ENCODE data around the gene GTPBP4. TPM values are rescaled to one million over a fixed set of nuclear protein-coding genes. Genes with fewer than 3 reads are reported as not detected.

The GTPBP4 gene
- total and polyA plus RNA-seq, 9 of the 15 experiments (the other 6 are each of a cell fraction or from before 2014, with no cell fraction given): 79.0 to 155 (median 128) TPM

DNA sequence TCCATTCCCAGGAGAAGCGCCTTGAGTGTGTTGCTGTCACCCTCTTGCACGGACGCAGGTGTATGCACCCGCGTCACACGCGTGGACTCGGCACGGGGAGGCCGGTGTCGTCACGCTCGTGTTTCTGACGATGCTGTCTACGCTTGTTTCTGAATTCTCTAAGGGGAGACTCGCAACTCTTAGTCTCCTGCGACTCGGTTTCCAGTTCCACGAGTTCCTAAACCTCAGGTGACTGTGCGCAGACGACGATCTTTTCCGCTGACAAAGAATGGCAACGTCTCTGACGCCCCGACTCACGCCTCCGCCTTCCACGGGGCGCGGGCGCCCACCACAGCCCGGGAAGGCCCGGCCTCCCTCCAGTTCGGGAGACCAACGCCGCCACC is 60.1 kb downstream of the GTPBP4 start (continued):
- TF ChIP-seq, protein P1, sequence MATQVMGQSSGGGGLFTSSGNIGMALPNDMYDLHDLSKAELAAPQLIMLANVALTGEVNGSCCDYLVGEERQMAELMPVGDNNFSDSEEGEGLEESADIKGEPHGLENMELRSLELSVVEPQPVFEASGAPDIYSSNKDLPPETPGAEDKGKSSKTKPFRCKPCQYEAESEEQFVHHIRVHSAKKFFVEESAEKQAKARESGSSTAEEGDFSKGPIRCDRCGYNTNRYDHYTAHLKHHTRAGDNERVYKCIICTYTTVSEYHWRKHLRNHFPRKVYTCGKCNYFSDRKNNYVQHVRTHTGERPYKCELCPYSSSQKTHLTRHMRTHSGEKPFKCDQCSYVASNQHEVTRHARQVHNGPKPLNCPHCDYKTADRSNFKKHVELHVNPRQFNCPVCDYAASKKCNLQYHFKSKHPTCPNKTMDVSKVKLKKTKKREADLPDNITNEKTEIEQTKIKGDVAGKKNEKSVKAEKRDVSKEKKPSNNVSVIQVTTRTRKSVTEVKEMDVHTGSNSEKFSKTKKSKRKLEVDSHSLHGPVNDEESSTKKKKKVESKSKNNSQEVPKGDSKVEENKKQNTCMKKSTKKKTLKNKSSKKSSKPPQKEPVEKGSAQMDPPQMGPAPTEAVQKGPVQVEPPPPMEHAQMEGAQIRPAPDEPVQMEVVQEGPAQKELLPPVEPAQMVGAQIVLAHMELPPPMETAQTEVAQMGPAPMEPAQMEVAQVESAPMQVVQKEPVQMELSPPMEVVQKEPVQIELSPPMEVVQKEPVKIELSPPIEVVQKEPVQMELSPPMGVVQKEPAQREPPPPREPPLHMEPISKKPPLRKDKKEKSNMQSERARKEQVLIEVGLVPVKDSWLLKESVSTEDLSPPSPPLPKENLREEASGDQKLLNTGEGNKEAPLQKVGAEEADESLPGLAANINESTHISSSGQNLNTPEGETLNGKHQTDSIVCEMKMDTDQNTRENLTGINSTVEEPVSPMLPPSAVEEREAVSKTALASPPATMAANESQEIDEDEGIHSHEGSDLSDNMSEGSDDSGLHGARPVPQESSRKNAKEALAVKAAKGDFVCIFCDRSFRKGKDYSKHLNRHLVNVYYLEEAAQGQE (IDR thresholded peaks at IDR 0.05; ENCODE audit: borderline replicate concordance): no peak
- TF ChIP-seq, protein P1 (CRISPR knock-in tag; IDR thresholded peaks at IDR 0.05; ENCODE audit: low read depth): no peak
- no peak for TF ChIP-seq ZKSCAN1 (IDR thresholded peaks at IDR 0.05; ENCODE audit: low read depth, low read length)
- TF ChIP-seq, protein P2, sequence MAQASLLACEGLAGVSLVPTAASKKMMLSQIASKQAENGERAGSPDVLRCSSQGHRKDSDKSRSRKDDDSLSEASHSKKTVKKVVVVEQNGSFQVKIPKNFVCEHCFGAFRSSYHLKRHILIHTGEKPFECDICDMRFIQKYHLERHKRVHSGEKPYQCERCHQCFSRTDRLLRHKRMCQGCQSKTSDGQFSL (CRISPR knock-in tag; IDR thresholded peaks at IDR 0.05): no peak
- TF ChIP-seq, protein P2 (tag; IDR thresholded peaks at IDR 0.05): no peak
- TF ChIP-seq, protein P3, sequence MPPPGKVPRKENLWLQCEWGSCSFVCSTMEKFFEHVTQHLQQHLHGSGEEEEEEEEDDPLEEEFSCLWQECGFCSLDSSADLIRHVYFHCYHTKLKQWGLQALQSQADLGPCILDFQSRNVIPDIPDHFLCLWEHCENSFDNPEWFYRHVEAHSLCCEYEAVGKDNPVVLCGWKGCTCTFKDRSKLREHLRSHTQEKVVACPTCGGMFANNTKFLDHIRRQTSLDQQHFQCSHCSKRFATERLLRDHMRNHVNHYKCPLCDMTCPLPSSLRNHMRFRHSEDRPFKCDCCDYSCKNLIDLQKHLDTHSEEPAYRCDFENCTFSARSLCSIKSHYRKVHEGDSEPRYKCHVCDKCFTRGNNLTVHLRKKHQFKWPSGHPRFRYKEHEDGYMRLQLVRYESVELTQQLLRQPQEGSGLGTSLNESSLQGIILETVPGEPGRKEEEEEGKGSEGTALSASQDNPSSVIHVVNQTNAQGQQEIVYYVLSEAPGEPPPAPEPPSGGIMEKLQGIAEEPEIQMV (tag; conservative IDR thresholded peaks at IDR 0.05; ENCODE audit: low read depth): no peak
- TF ChIP-seq NR2C1 (IDR thresholded peaks at IDR 0.05): no peak
- no peak for TF ChIP-seq NR2C1 (tag; IDR thresholded peaks at IDR 0.05)
- TF ChIP-seq CAMTA2 (CRISPR knock-in tag; conservative IDR thresholded peaks at IDR 0.05): no peak
- TF ChIP-seq ZNF197 (CRISPR knock-in tag; IDR thresholded peaks at IDR 0.05; ENCODE audit: low read depth): no peak
- TF ChIP-seq HMGN3 (IDR thresholded peaks at IDR 0.05; ENCODE audit: borderline replicate concordance, extremely low read depth, insufficient read length, low read depth, low read length): no peak
- no peak for TF ChIP-seq MEF2D (tag; conservative IDR thresholded peaks at IDR 0.05; ENCODE audit: low read depth)
- no peak for TF ChIP-seq TAF15 (IDR thresholded peaks at IDR 0.05; ENCODE audit: low read depth, low read length)

Measured in K562 (cell line).